HepG2 (cell line): Measurements from ENCODE around the gene RBM26. TPM values are rescaled to one million over a fixed set of nuclear protein-coding genes. Genes with fewer than 3 reads are reported as not detected.

Source experiments
- HES4 ChIP-seq: sonication (generic); formaldehyde crosslinking; IDR thresholded peaks from 2 replicates; pipeline ENCODE4 v1.9.0; 2021; ENCODE audit warnings: mild to moderate bottlenecking, missing genetic modification reagents, borderline replicate concordance
- ZNF318 ChIP-seq: sonication (generic); formaldehyde crosslinking; IDR thresholded peaks from 2 replicates; pipeline ENCODE4 v1.4.0; 2020; ENCODE audit warnings: mild to moderate bottlenecking, missing genetic modification reagents
- polyA plus RNA-seq, 8 experiments: library from polyadenylated mRNA; depleted of rRNA in 3 of 8; stranded (reverse) in 7 of 8; unstranded in 1 of 8; fragments of >200 nt; fragmentation: Illumina TruSeq in 4 of 8; extraction: Trizol in 4 of 8; gene quantifications; 2 replicates each; pipeline versions ENCODE4 v1.2.1 to v1.2.3, GENCODE V29; 2011 to 2016; ENCODE audit warnings: low read depth in 4 of 8, missing spikeins in 1 of 8, mixed read lengths in 1 of 8; ENCODE audit not compliant: insufficient read depth in 1 of 8
- total RNA-seq, 5 experiments: library from RNA; depleted of rRNA; stranded (reverse); fragments of >200 nt; fragmentation: Illumina TruSeq; extraction: Trizol; gene quantifications; 2 replicates each; pipeline ENCODE4 v1.2.3, GENCODE V29; 2016; ENCODE audit warnings: low read depth in 1 of 5
- TF ChIP-seq, protein P1 (sequence below): IDR thresholded peaks from 2 replicates; pipeline ENCODE4 v1.4.0; 2020; ENCODE audit warnings: mild to moderate bottlenecking, missing genetic modification reagents

The RBM26 gene
- total and polyA plus RNA-seq, 2 of the 13 experiments (the other 11 are each of a cell fraction or from before 2014, with no cell fraction given): 19.4 to 34.4 TPM

- TF ChIP-seq, protein P1, sequence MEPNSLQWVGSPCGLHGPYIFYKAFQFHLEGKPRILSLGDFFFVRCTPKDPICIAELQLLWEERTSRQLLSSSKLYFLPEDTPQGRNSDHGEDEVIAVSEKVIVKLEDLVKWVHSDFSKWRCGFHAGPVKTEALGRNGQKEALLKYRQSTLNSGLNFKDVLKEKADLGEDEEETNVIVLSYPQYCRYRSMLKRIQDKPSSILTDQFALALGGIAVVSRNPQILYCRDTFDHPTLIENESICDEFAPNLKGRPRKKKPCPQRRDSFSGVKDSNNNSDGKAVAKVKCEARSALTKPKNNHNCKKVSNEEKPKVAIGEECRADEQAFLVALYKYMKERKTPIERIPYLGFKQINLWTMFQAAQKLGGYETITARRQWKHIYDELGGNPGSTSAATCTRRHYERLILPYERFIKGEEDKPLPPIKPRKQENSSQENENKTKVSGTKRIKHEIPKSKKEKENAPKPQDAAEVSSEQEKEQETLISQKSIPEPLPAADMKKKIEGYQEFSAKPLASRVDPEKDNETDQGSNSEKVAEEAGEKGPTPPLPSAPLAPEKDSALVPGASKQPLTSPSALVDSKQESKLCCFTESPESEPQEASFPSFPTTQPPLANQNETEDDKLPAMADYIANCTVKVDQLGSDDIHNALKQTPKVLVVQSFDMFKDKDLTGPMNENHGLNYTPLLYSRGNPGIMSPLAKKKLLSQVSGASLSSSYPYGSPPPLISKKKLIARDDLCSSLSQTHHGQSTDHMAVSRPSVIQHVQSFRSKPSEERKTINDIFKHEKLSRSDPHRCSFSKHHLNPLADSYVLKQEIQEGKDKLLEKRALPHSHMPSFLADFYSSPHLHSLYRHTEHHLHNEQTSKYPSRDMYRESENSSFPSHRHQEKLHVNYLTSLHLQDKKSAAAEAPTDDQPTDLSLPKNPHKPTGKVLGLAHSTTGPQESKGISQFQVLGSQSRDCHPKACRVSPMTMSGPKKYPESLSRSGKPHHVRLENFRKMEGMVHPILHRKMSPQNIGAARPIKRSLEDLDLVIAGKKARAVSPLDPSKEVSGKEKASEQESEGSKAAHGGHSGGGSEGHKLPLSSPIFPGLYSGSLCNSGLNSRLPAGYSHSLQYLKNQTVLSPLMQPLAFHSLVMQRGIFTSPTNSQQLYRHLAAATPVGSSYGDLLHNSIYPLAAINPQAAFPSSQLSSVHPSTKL: peak; percentile 87
- TF ChIP-seq ZNF318 (CRISPR knock-in tag): no peak
- no peak for TF ChIP-seq HES4 (CRISPR knock-in tag)
These were observed 12.3 kb downstream of the RBM26 start (continued) for GRCh38 chr13:79393564-79394249.
